ENCODE data around the gene PRDM5.

The PRDM5 gene

DNA sequence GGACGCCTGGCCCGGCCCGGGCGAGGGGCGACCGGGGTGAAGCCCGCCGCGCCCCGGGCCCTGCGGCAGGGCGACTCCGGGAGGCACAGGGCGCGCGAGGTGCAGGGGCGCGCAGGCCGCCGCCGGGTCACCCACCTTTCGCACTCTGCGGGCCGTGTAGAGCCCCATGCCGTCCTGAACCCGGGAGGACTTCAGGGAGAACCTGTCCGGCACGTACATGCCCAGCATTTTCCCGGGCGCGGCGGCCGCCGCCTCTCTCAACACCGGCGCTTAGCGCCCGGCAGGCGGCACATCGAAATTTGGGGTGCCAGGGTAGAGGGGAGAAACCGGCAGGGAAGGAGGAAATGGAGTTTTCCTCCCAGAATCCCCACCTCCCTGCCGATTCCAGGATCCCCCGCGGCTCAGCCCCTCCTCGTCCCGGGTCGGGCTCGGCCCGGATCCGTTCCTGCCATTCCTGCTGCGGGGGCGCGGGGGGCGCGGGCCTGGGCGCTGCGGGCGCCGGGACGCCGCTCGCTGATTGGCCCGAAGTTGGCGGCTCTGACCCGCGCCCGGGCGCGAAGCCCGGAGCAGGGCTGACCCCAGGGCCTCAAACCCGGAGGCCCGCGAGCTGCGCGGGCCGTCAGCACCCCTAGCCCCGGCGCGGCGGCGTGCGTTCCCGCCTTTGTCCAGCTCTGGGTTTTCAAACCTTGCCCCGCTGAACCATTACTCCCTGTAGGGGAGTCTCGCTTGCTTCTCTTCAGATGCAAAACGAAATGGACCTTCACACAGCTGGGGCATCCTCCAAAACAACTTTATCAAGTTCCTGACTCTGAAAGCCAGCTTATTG, at the start of gene PRDM5:
Gene PRDM5 (minus strand): TSS at position 346 of the 826 bp plus-strand sequence. CDS start 118 bp downstream, at position 228.
- TF ChIP-seq, protein P1, sequence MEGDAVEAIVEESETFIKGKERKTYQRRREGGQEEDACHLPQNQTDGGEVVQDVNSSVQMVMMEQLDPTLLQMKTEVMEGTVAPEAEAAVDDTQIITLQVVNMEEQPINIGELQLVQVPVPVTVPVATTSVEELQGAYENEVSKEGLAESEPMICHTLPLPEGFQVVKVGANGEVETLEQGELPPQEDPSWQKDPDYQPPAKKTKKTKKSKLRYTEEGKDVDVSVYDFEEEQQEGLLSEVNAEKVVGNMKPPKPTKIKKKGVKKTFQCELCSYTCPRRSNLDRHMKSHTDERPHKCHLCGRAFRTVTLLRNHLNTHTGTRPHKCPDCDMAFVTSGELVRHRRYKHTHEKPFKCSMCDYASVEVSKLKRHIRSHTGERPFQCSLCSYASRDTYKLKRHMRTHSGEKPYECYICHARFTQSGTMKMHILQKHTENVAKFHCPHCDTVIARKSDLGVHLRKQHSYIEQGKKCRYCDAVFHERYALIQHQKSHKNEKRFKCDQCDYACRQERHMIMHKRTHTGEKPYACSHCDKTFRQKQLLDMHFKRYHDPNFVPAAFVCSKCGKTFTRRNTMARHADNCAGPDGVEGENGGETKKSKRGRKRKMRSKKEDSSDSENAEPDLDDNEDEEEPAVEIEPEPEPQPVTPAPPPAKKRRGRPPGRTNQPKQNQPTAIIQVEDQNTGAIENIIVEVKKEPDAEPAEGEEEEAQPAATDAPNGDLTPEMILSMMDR (IDR thresholded peaks at IDR 0.05; ENCODE audit: low read depth, low read length, missing control alignments): no peak
- H3K4me3 ChIP-seq (replicated peaks; ENCODE audit: low read depth, low read length): peak within 1 kb of the TSS; percentile 60
- no peak for DNase-seq (ENCODE audit: extremely low read depth, low read depth)

DNA sequence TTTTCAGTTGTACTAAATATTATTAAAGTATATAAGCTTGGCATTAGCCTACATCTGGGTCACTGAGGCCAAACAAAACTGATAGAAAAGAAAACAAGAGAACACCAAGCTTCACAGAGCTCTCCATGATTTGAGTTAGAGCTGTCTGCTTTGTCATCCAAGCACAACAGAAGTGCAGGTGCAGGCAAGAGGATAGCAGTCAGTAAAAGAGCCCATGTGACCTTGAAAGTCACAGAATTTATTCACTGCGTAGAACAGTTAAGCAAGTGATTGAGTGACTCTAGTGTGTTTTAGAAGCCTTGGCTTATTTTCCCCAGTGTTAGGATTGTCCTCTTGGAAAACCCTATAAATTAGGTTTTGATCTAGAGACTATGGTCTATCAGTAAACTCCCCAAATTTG, 49.4 kb upstream of the PRDM5 start:
- TF ChIP-seq, protein P1 (IDR thresholded peaks at IDR 0.05; ENCODE audit: low read depth, low read length, missing control alignments): no peak
- no peak for DNase-seq (ENCODE audit: extremely low read depth, low read depth)
- H3K4me3 ChIP-seq (replicated peaks; ENCODE audit: low read depth, low read length): no peak overlapping the region

GRCh38 chr4:120965938-120966337, 43.4 kb upstream of the PRDM5 start:
- TF ChIP-seq, protein P1 (IDR thresholded peaks at IDR 0.05; ENCODE audit: low read depth, low read length, missing control alignments): no peak
- no peak overlapping the region for H3K4me3 ChIP-seq (replicated peaks; ENCODE audit: low read depth, low read length)
- DNase-seq (ENCODE audit: extremely low read depth, low read depth): no peak

DNA sequence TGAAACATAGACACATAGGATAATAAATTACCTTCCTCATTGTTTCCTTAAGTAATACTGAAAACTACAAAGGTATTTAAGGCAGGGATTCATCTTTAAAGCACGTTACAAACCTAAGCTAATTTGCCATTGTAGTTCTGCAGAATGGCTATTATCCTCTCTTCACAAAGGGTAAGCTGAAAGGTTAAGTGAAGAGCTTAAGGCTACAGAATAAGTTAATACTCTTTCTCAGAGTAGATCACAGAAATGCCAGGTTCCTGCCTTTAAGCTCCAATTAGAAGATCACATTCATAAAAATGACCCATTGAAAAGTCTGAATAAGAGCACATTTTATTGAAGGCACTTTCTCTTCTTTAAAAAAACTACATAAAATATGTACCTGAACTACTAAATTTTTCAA, 42.1 kb upstream of the PRDM5 start:
- no peak overlapping the region for H3K4me3 ChIP-seq (replicated peaks; ENCODE audit: low read depth, low read length)
- DNase-seq (ENCODE audit: extremely low read depth, low read depth): no peak
- TF ChIP-seq, protein P1 (IDR thresholded peaks at IDR 0.05; ENCODE audit: low read depth, low read length, missing control alignments): no peak

DNA sequence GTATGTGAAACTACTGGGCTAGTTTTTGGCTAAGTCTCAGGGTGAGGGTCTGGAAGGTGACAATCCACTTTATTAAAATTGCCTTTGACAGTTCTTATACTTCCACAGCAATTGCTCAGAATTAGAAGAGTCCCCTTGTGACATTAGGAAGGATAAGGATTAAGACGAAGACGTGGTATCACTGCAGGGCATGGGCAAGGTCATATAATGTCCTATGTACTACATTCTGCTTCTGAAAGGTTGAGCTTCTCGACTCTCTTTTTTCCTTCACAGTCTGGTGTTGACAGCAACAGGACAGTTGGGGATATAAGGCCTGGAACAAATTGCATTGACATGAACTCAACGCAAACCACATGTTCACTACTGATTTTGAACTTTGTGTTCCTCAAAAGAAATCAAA, 40.9 kb upstream of the PRDM5 start:
- no peak overlapping the region for H3K4me3 ChIP-seq (replicated peaks; ENCODE audit: low read depth, low read length)
- TF ChIP-seq, protein P1 (IDR thresholded peaks at IDR 0.05; ENCODE audit: low read depth, low read length, missing control alignments): no peak
- DNase-seq (ENCODE audit: extremely low read depth, low read depth): no peak

- TF ChIP-seq, protein P1 (IDR thresholded peaks at IDR 0.05; ENCODE audit: low read depth, low read length, missing control alignments): no peak
- H3K4me3 ChIP-seq (replicated peaks; ENCODE audit: low read depth, low read length): no peak overlapping the region
- no peak for DNase-seq (ENCODE audit: extremely low read depth, low read depth)
Observed at GRCh38 chr4:120960656-120961267, 38.2 kb upstream of the PRDM5 start.

Measured in HFF-Myc (cell line).